ENCODE measurements around the gene DPP6. TPM values are rescaled to one million over a fixed set of nuclear protein-coding genes. Genes with fewer than 3 reads are reported as not detected.

Gene DPP6
- total RNA-seq, 1 experiment from 2014 or later, result not detected

GRCh38 chr7:154777023-154777422 is 724.8 kb downstream of the DPP6 start:
- H3K27ac ChIP-seq, result no peak overlapping the region
- no peaks in the 10 kb centered on the region for H3K9me3 ChIP-seq (ENCODE audit: insufficient read depth, low read depth)
- H4K20me1 ChIP-seq (ENCODE audit: insufficient read depth), result no peaks in the 10 kb centered on the region
- DNase-seq, result no peak
- no peak; the same call in 1 of the 2 replicates for TF ChIP-seq CTCF (conservative IDR thresholded peaks at IDR 0.05)
- TF ChIP-seq EZH2 (IDR thresholded peaks at IDR 0.05; ENCODE audit: low read depth), result no peak
- POLR2A ChIA-PET (ENCODE audit: unreplicated experiment), result no interaction called here
- BruUV-seq (replicated peaks), result no TSS peak
- no peak overlapping the region for H3K4me3 ChIP-seq
- H3K4me2 ChIP-seq, result no peak overlapping the region
- peaks cover 53% of the 10 kb centered on the region for H3K27me3 ChIP-seq (ENCODE audit: insufficient read depth, low read depth)
- H3K9me2 ChIP-seq (ENCODE audit: insufficient read depth), result no peaks in the 10 kb centered on the region
- no peaks in the 10 kb centered on the region for H3K36me3 ChIP-seq (ENCODE audit: low read depth)
- no peaks in the 10 kb centered on the region for H3K79me2 ChIP-seq (ENCODE audit: low read depth)
- CTCF ChIA-PET, result no interaction called here
- no peaks in the 10 kb centered on the region for H3F3A ChIP-seq (ENCODE audit: insufficient read depth, low read depth)
- no peak overlapping the region for H2AFZ ChIP-seq
- H3K4me1 ChIP-seq (replicated peaks; ENCODE audit: insufficient read depth), result no peaks in the 10 kb centered on the region
- intact Hi-C loops (cut with micrococcal nuclease; ENCODE audit: unreplicated experiment), result no loop called here

GRCh38 chr7:154777489-154777888 is 725.3 kb downstream of the DPP6 start:
- Histone ChIP-seq H3K4me1 (replicated peaks; ENCODE audit: insufficient read depth) (no peaks in the 10 kb centered on the region), H3K9me3 (ENCODE audit: insufficient read depth, low read depth) (no peaks in the 10 kb centered on the region), H3K27me3 (ENCODE audit: insufficient read depth, low read depth) (peaks cover 58% of the 10 kb centered on the region), H3K79me2 (ENCODE audit: low read depth) (no peaks in the 10 kb centered on the region), H3K27ac (no peak overlapping the region), H3K4me3 (no peak overlapping the region), H3K4me2 (no peak overlapping the region), H4K20me1 (ENCODE audit: insufficient read depth) (no peaks in the 10 kb centered on the region), H3F3A (ENCODE audit: insufficient read depth, low read depth) (no peaks in the 10 kb centered on the region), H3K9me2 (ENCODE audit: insufficient read depth) (no peaks in the 10 kb centered on the region), H2AFZ (no peak overlapping the region), H3K36me3 (ENCODE audit: low read depth) (no peaks in the 10 kb centered on the region)
- ChIA-PET CTCF (no interaction called here), POLR2A (ENCODE audit: unreplicated experiment) (no interaction called here)
- no peak for DNase-seq
- intact Hi-C loops (cut with micrococcal nuclease; ENCODE audit: unreplicated experiment), result no loop called here
- TF ChIP-seq CTCF (conservative IDR thresholded peaks at IDR 0.05), result no peak
- TF ChIP-seq EZH2 (IDR thresholded peaks at IDR 0.05; ENCODE audit: low read depth), result no peak
- no TSS peak for BruUV-seq (replicated peaks)

- intact Hi-C loops (cut with micrococcal nuclease; ENCODE audit: unreplicated experiment), result no loop called here
- Histone ChIP-seq H3K27me3 (ENCODE audit: insufficient read depth, low read depth) (peaks cover 62% of the 10 kb centered on the region), H3K4me3 (no peak overlapping the region), H3K79me2 (ENCODE audit: low read depth) (no peaks in the 10 kb centered on the region), H4K20me1 (ENCODE audit: insufficient read depth) (no peaks in the 10 kb centered on the region), H3K4me1 (replicated peaks; ENCODE audit: insufficient read depth) (no peaks in the 10 kb centered on the region), H2AFZ (no peak overlapping the region), H3K9me3 (ENCODE audit: insufficient read depth, low read depth) (no peaks in the 10 kb centered on the region), H3K36me3 (ENCODE audit: low read depth) (no peaks in the 10 kb centered on the region), H3F3A (ENCODE audit: insufficient read depth, low read depth) (no peaks in the 10 kb centered on the region), H3K4me2 (no peak overlapping the region), H3K27ac (no peak overlapping the region), H3K9me2 (ENCODE audit: insufficient read depth) (no peaks in the 10 kb centered on the region)
- no TSS peak for BruUV-seq (replicated peaks)
- POLR2A ChIA-PET (ENCODE audit: unreplicated experiment), result no interaction called here
- CTCF ChIA-PET, result no interaction called here
- TF ChIP-seq CTCF (conservative IDR thresholded peaks at IDR 0.05), result no peak
- no peak for TF ChIP-seq EZH2 (IDR thresholded peaks at IDR 0.05; ENCODE audit: low read depth)
- DNase-seq, result no peak
These were observed 725.7 kb downstream of the DPP6 start for GRCh38 chr7:154777908-154778307.
